IPS-18a (cell line): Measurements from ENCODE around the gene CELA1.

ENCODE experiments used
- H3K27ac ChIP-seq: one replicate; pipeline ENCODE4 v1.5.1; 2013; ENCODE audit warnings: low read length
- H3K27me3 ChIP-seq: one replicate; pipeline ENCODE4 v1.6.1; 2013; ENCODE audit warnings: mild to moderate bottlenecking, low read length; ENCODE audit not compliant: control insufficient read depth, insufficient read depth
- H3K36me3 ChIP-seq: one replicate; pipeline ENCODE4 v1.6.1; 2013; ENCODE audit warnings: low read depth, low read length; ENCODE audit not compliant: control insufficient read depth
- H3K4me1 ChIP-seq: one replicate; pipeline ENCODE4 v1.6.1; 2013; ENCODE audit warnings: low read depth, low read length; ENCODE audit not compliant: control insufficient read depth
- H3K4me3 ChIP-seq: one replicate; pipeline ENCODE4 v1.5.1; 2013; ENCODE audit warnings: low read length
- H3K9ac ChIP-seq: one replicate; pipeline ENCODE4 v1.6.1; 2013; ENCODE audit warnings: mild to moderate bottlenecking, low read length, moderate library complexity
- H3K9me3 ChIP-seq: one replicate; pipeline ENCODE4 v1.6.1; 2013; ENCODE audit warnings: low read depth, low read length; ENCODE audit not compliant: control insufficient read depth

Gene CELA1

GRCh38 chr12:51346581-51346980 lies at the start of gene CELA1:
Gene CELA1, minus strand, starts transcription at chr12:51346679. Its CDS starts 41 bp downstream, at chr12:51346638.
- Histone ChIP-seq H3K27me3 (no peaks in the 10 kb centered on the region), H3K36me3 (no peaks in the 10 kb centered on the region), H3K9me3 (no peaks in the 10 kb centered on the region), H3K27ac (no peak within 1 kb of the TSS), H3K4me3 (no peak within 1 kb of the TSS), H3K4me1 (no peaks in the 10 kb centered on the region), H3K9ac (no peak within 1 kb of the TSS)

GRCh38 chr12:51395283-51396230 lies 49.1 kb upstream of the CELA1 start:
- Histone ChIP-seq H3K4me1 (no peaks in the 10 kb centered on the region), H3K9me3 (no peaks in the 10 kb centered on the region), H3K36me3 (peaks cover 5% of the 10 kb centered on the region), H3K27me3 (peaks cover 4% of the 10 kb centered on the region), H3K4me3 (no peak overlapping the region), H3K27ac (no peak overlapping the region), H3K9ac (no peak overlapping the region)

GRCh38 chr12:51393676-51394545 lies 47.4 kb upstream of the CELA1 start:
- peaks cover 4% of the 10 kb centered on the region for H3K27me3 ChIP-seq
- H3K36me3 ChIP-seq, result peaks cover 5% of the 10 kb centered on the region
- H3K4me1 ChIP-seq, result no peaks in the 10 kb centered on the region
- no peaks in the 10 kb centered on the region for H3K9me3 ChIP-seq
- H3K4me3 ChIP-seq, result no peak overlapping the region
- H3K27ac ChIP-seq, result no peak overlapping the region
- H3K9ac ChIP-seq, result no peak overlapping the region

GRCh38 chr12:51392556-51393237 lies 46.2 kb upstream of the CELA1 start:
- H3K9me3 ChIP-seq, result no peaks in the 10 kb centered on the region
- peaks cover 5% of the 10 kb centered on the region for H3K36me3 ChIP-seq
- peaks cover 4% of the 10 kb centered on the region for H3K27me3 ChIP-seq
- no peak overlapping the region for H3K27ac ChIP-seq
- H3K4me1 ChIP-seq, result peaks cover 10% of the 10 kb centered on the region
- H3K9ac ChIP-seq, result peak overlapping the region; percentile 78
- peak overlapping the region; percentile 85 for H3K4me3 ChIP-seq

GRCh38 chr12:51391283-51392123 lies 45.0 kb upstream of the CELA1 start, which contains the start of gene GALNT6:
Gene GALNT6, minus strand, starts transcription at chr12:51391406. Its CDS starts 11,625 bp downstream, at chr12:51379781.
- Histone ChIP-seq H3K9me3 (no peaks in the 10 kb centered on the region), H3K36me3 (peaks cover 5% of the 10 kb centered on the region), H3K9ac (peak within 1 kb of the TSS; percentile 78), H3K27me3 (peaks cover 4% of the 10 kb centered on the region), H3K27ac (peak within 1 kb of the TSS; percentile 61), H3K4me1 (peaks cover 14% of the 10 kb centered on the region), H3K4me3 (peak within 1 kb of the TSS; percentile 85)

GRCh38 chr12:51390891-51391282 lies 44.4 kb upstream of the CELA1 start:
- Histone ChIP-seq H3K9ac (peak overlapping the region; percentile 78), H3K4me1 (peaks cover 14% of the 10 kb centered on the region)

GRCh38 chr12:51390457-51390856 lies 44.0 kb upstream of the CELA1 start:
- peak overlapping the region; percentile 78 for H3K9ac ChIP-seq
- peaks cover 4% of the 10 kb centered on the region for H3K27me3 ChIP-seq
- H3K4me3 ChIP-seq, result peak overlapping the region; percentile 85
- no peaks in the 10 kb centered on the region for H3K9me3 ChIP-seq
- peaks cover 14% of the 10 kb centered on the region for H3K4me1 ChIP-seq
- H3K27ac ChIP-seq, result no peak overlapping the region
- H3K36me3 ChIP-seq, result peaks cover 5% of the 10 kb centered on the region

More at GRCh38 chr12:51390891-51391282, 44.4 kb upstream of the CELA1 start:
- Histone ChIP-seq H3K27me3 (peaks cover 4% of the 10 kb centered on the region), H3K4me3 (peak overlapping the region; percentile 85), H3K27ac (peak overlapping the region; percentile 61), H3K36me3 (peaks cover 5% of the 10 kb centered on the region), H3K9me3 (no peaks in the 10 kb centered on the region)

- Histone ChIP-seq H3K9ac (no peak overlapping the region), H3K36me3 (peaks cover 5% of the 10 kb centered on the region), H3K4me3 (no peak overlapping the region), H3K27me3 (peaks cover 4% of the 10 kb centered on the region), H3K4me1 (peaks cover 14% of the 10 kb centered on the region), H3K27ac (no peak overlapping the region), H3K9me3 (no peaks in the 10 kb centered on the region)
Measured at GRCh38 chr12:51389302-51389999, 43.0 kb upstream of the CELA1 start.

- Histone ChIP-seq H3K9me3 (no peaks in the 10 kb centered on the region), H3K9ac (no peak overlapping the region), H3K4me3 (no peak overlapping the region), H3K4me1 (peaks cover 17% of the 10 kb centered on the region), H3K27me3 (peaks cover 4% of the 10 kb centered on the region), H3K27ac (no peak overlapping the region), H3K36me3 (peaks cover 4% of the 10 kb centered on the region)
Measured at GRCh38 chr12:51388846-51389245, 42.4 kb upstream of the CELA1 start.
